KMS-11 (cell line): ENCODE data around the gene ZNF496.

Experiments used
- H2AFZ ChIP-seq: fragments of 200-600 bp; sonication (generic); 2 replicates; pipeline ENCODE4 v1.6.1; 2016; ENCODE audit warnings: antibody characterized with exemption, mixed run types, low read depth
- H3K27ac ChIP-seq: fragments of 200-600 bp; sonication (generic); 2 replicates; pipeline ENCODE4 v1.6.1; 2016; ENCODE audit warnings: mild to moderate bottlenecking, mixed run types
- H3K27me3 ChIP-seq: fragments of 200-600 bp; sonication (generic); 2 replicates; pipeline ENCODE4 v1.6.1; 2017; ENCODE audit warnings: mild to moderate bottlenecking, low read depth, mixed run types, moderate library complexity; ENCODE audit not compliant: insufficient read depth
- H3K36me3 ChIP-seq: fragments of 200-600 bp; sonication (generic); 2 replicates; pipeline ENCODE4 v1.6.1; 2017; ENCODE audit warnings: mild to moderate bottlenecking, mixed run types; ENCODE audit not compliant: insufficient read depth
- H3K4me1 ChIP-seq: fragments of 200-600 bp; sonication (generic); 2 replicates; pipeline ENCODE4 v1.6.1; 2016; ENCODE audit warnings: mild to moderate bottlenecking, low read depth, mixed run types; ENCODE audit not compliant: poor library complexity, severe bottlenecking
- H3K4me2 ChIP-seq: fragments of 200-600 bp; sonication (generic); 2 replicates; pipeline ENCODE4 v1.7.0; 2016; ENCODE audit warnings: mild to moderate bottlenecking, mixed run types
- H3K4me3 ChIP-seq: fragments of 200-600 bp; sonication (generic); IDR thresholded peaks from 2 replicates; pipeline ENCODE4 v1.6.1; 2017; ENCODE audit warnings: low read depth, low read length, mixed read lengths; ENCODE audit not compliant: insufficient read depth
- H3K79me2 ChIP-seq: fragments of 200-600 bp; sonication (generic); 2 replicates; pipeline ENCODE4 v1.6.1; 2016; ENCODE audit warnings: low read depth, mixed run types; ENCODE audit not compliant: insufficient read depth
- H3K9ac ChIP-seq: fragments of 200-600 bp; sonication (generic); 2 replicates; pipeline ENCODE4 v1.6.1; 2016; ENCODE audit warnings: mild to moderate bottlenecking, mixed run types
- H4K20me1 ChIP-seq: fragments of 200-600 bp; sonication (generic); 2 replicates; pipeline ENCODE4 v1.6.1; 2016; ENCODE audit warnings: mild to moderate bottlenecking, mixed run types; ENCODE audit not compliant: insufficient read depth
- TF ChIP-seq, protein P1 (sequence below): fragments of 200-600 bp; sonication (generic); conservative IDR thresholded peaks from 2 replicates; pipeline ENCODE4 v1.6.1; 2017; ENCODE audit warnings: low read depth, mild to moderate bottlenecking, antibody characterized with exemption, low read length, moderate library complexity, mixed read lengths

ZNF496 gene

DNA sequence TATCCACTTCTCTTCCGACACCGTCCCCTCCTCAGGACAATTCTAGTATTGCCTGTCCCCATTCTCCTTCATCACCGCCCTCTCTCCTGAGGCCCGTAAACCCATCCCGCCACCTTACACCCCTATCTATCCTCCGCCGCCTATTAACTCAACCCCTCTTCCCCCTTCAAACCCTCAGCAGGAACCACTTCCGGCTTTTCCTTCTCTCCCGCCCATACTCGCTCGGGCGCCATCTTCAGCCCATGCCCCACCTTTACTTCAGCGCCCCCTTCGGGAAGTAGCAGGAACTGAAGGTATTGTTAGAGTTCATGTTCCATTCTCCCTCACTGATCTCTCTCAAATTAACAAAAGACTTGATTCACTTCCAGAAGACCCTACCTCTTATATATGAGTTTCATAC is 44.2 kb downstream of the ZNF496 start:
- H3K27me3 ChIP-seq, result no peaks in the 10 kb centered on the region
- no peaks in the 10 kb centered on the region for H3K4me1 ChIP-seq
- TF ChIP-seq, protein P1, sequence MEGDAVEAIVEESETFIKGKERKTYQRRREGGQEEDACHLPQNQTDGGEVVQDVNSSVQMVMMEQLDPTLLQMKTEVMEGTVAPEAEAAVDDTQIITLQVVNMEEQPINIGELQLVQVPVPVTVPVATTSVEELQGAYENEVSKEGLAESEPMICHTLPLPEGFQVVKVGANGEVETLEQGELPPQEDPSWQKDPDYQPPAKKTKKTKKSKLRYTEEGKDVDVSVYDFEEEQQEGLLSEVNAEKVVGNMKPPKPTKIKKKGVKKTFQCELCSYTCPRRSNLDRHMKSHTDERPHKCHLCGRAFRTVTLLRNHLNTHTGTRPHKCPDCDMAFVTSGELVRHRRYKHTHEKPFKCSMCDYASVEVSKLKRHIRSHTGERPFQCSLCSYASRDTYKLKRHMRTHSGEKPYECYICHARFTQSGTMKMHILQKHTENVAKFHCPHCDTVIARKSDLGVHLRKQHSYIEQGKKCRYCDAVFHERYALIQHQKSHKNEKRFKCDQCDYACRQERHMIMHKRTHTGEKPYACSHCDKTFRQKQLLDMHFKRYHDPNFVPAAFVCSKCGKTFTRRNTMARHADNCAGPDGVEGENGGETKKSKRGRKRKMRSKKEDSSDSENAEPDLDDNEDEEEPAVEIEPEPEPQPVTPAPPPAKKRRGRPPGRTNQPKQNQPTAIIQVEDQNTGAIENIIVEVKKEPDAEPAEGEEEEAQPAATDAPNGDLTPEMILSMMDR, result no peak
- H3K4me3 ChIP-seq, result no peak overlapping the region
- H2AFZ ChIP-seq, result no peak overlapping the region
- H3K4me2 ChIP-seq, result no peak overlapping the region
- no peak overlapping the region for H3K27ac ChIP-seq
- no peaks in the 10 kb centered on the region for H3K79me2 ChIP-seq
- H3K9ac ChIP-seq, result no peak overlapping the region
- no peaks in the 10 kb centered on the region for H4K20me1 ChIP-seq
- no peaks in the 10 kb centered on the region for H3K36me3 ChIP-seq

- H3K4me3 ChIP-seq, result no peak overlapping the region
- TF ChIP-seq, protein P1, result no peak
- no peak overlapping the region for H3K9ac ChIP-seq
- no peaks in the 10 kb centered on the region for H3K36me3 ChIP-seq
- no peak overlapping the region for H2AFZ ChIP-seq
- no peak overlapping the region for H3K27ac ChIP-seq
- H4K20me1 ChIP-seq, result no peaks in the 10 kb centered on the region
- no peaks in the 10 kb centered on the region for H3K4me1 ChIP-seq
- H3K27me3 ChIP-seq, result no peaks in the 10 kb centered on the region
- H3K79me2 ChIP-seq, result no peaks in the 10 kb centered on the region
- H3K4me2 ChIP-seq, result no peak overlapping the region
These were observed 45.5 kb downstream of the ZNF496 start for GRCh38 chr1:247286134-247286670.

DNA sequence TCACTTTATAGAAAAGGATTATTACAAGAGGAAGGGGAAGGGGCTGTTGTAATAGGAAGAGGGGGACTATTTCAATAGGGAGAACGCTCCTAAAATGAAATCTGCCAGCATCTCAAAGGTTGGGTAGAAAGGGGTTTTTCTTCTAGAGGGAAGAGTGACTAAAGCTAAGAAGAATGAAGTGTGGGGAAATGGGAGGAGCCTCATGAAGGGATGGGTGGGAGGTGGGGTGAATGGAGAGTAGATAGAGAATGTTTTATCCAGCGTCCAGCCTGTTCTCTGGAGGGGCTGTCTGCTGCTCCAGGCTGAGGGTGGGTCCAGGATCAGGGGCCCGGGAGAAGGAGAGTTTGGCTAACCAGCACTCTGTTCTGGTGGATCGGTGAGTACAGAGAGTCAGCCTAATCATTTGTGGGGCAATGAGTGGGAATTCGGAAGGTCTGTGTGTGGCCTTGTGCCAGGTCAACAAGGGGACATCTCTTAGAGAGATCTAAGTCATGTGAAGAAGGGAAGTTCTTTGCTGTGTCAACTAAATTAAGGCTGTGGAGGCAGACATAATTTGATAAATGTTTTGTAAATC is 50.6 kb downstream of the ZNF496 start:
- H3K4me2 ChIP-seq, result no peak overlapping the region
- no peaks in the 10 kb centered on the region for H3K36me3 ChIP-seq
- no peak overlapping the region for H3K4me3 ChIP-seq
- H3K4me1 ChIP-seq, result no peaks in the 10 kb centered on the region
- H2AFZ ChIP-seq, result no peak overlapping the region
- TF ChIP-seq, protein P1, result no peak
- no peak overlapping the region for H3K9ac ChIP-seq
- no peaks in the 10 kb centered on the region for H3K79me2 ChIP-seq
- H3K27ac ChIP-seq, result no peak overlapping the region
- H4K20me1 ChIP-seq, result no peaks in the 10 kb centered on the region
- H3K27me3 ChIP-seq, result no peaks in the 10 kb centered on the region

GRCh38 chr1:247277191-247277590 is 54.5 kb downstream of the ZNF496 start:
- Histone ChIP-seq H4K20me1 (no peaks in the 10 kb centered on the region), H3K27me3 (no peaks in the 10 kb centered on the region), H3K4me1 (no peaks in the 10 kb centered on the region), H3K27ac (no peak overlapping the region), H3K4me3 (no peak overlapping the region), H2AFZ (no peak overlapping the region), H3K79me2 (no peaks in the 10 kb centered on the region), H3K9ac (no peak overlapping the region), H3K4me2 (no peak overlapping the region), H3K36me3 (no peaks in the 10 kb centered on the region)
- TF ChIP-seq, protein P1, result no peak
